ENCODE results near the gene LPAR3. TPM values are rescaled to one million over a fixed set of nuclear protein-coding genes. Genes with fewer than 3 reads are reported as not detected.

The LPAR3 gene
- total RNA-seq, 5 donors from 2014 or later (not counting 1 experiment from before 2014, with no cell fraction given): 0.75 to 7.0 (median 2.9) TPM

GRCh38 chr1:84857906-84858305 is 35.1 kb downstream of the LPAR3 start:
- Mint-ChIP-seq H3K36me3 (no peaks in the 10 kb centered on the region), H3K9me3 (no peaks in the 10 kb centered on the region), H3K27ac (no peak overlapping the region), H3K4me1 (peaks cover 69 to 73% (median 71%) of the 10 kb centered on the region in 3 donors), H3K27me3 (no peaks in the 10 kb centered on the region), H3K4me3 (no peak overlapping the region)
- H3K4me1 ChIP-seq (ENCODE audit: control insufficient read depth in 1 of 2, extremely low read depth in 1 of 2, insufficient read depth in 2 of 2, low read length in 2 of 2): peaks cover 36 to 49% of the 10 kb centered on the region in 2 experiments
- DNase-seq (no peak), ATAC-seq (replicated peaks in 1 of 4) (no peak)
- no peaks in the 10 kb centered on the region for H3K9me3 ChIP-seq
- ChIA-PET POLR2A (no interaction called here), CTCF (interaction anchor here (0.7 to 1.1 kb wide), 3 partner anchors 77 to 86 kb away, joined by 3 to 10 read pairs (median 6); no protein-coding TSS in a partner anchor)
- 80% methylated on average over 2 of the region's 8 CpGs for WGBS (ENCODE audit: insufficient coverage)
- H3K27me3 ChIP-seq (replicated peaks in 1 of 2; ENCODE audit: control insufficient read depth in 2 of 2, extremely low read depth in 1 of 2, insufficient read depth in 2 of 2, low read length in 1 of 2): no peaks in the 10 kb centered on the region
- no peaks in the 10 kb centered on the region for H3K36me3 ChIP-seq (ENCODE audit: control insufficient read depth in 2 of 2, extremely low read depth in 1 of 2, insufficient read depth in 1 of 2, low read length in 1 of 2)
- H3K27ac ChIP-seq (ENCODE audit: low read length): no peak overlapping the region
- no peak overlapping the region for H3K4me3 ChIP-seq (ENCODE audit: control insufficient read depth in 1 of 2, extremely low read depth in 1 of 2, low read length in 1 of 2)

DNA sequence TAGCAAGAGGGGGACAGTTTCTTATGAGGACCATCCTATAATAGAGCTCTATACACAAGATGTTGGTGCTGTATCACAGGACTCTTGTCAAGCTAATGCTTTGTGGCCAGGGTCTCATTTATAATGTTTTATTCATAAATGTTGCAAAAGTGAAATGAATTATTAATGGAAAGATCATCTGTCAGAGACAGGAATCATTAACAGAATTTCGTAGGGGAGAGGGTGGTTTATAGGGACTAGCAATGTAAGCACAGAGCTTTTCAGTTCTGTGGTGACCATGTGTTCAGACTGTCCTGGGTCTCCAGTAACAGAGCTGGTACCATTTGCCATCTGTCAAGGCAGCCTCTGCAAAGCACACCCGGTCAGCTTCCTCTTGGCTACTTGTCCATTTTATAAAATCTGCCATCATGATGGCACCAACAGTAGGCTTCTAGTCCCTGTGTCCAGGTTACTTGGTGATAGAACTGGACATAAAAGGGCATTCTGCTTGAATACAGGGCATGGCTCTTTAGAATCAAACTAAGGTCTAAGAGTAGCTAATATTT is 36.2 kb downstream of the LPAR3 start:
- Mint-ChIP-seq H3K36me3 (no peaks in the 10 kb centered on the region), H3K27ac (no peak overlapping the region), H3K9me3 (no peaks in the 10 kb centered on the region), H3K4me1 (peaks cover 64 to 70% (median 67%) of the 10 kb centered on the region in 3 donors), H3K4me3 (no peak overlapping the region), H3K27me3 (no peaks in the 10 kb centered on the region)
- no peaks in the 10 kb centered on the region for H3K9me3 ChIP-seq
- WGBS (ENCODE audit: insufficient coverage): 83% methylated on average over 2 of the region's 2 CpGs
- ATAC-seq (replicated peaks in 1 of 4) (no peak), DNase-seq (no peak)
- H3K4me3 ChIP-seq (ENCODE audit: control insufficient read depth in 1 of 2, extremely low read depth in 1 of 2, low read length in 1 of 2): no peak overlapping the region
- H3K27me3 ChIP-seq (replicated peaks in 1 of 2; ENCODE audit: control insufficient read depth in 2 of 2, extremely low read depth in 1 of 2, insufficient read depth in 2 of 2, low read length in 1 of 2): no peaks in the 10 kb centered on the region
- ChIA-PET CTCF (interaction anchor here (0.5 to 1.4 kb wide), 5 partner anchors 12 to 87 kb away, joined by 3 to 4 read pairs (median 4); no protein-coding TSS in a partner anchor), POLR2A (no interaction called here)
- no peaks in the 10 kb centered on the region for H3K36me3 ChIP-seq (ENCODE audit: control insufficient read depth in 2 of 2, extremely low read depth in 1 of 2, insufficient read depth in 1 of 2, low read length in 1 of 2)
- H3K4me1 ChIP-seq (ENCODE audit: control insufficient read depth in 1 of 2, extremely low read depth in 1 of 2, insufficient read depth in 2 of 2, low read length in 2 of 2): peaks cover 26 to 38% of the 10 kb centered on the region in 2 experiments
- H3K27ac ChIP-seq (ENCODE audit: low read length): no peak overlapping the region

DNA sequence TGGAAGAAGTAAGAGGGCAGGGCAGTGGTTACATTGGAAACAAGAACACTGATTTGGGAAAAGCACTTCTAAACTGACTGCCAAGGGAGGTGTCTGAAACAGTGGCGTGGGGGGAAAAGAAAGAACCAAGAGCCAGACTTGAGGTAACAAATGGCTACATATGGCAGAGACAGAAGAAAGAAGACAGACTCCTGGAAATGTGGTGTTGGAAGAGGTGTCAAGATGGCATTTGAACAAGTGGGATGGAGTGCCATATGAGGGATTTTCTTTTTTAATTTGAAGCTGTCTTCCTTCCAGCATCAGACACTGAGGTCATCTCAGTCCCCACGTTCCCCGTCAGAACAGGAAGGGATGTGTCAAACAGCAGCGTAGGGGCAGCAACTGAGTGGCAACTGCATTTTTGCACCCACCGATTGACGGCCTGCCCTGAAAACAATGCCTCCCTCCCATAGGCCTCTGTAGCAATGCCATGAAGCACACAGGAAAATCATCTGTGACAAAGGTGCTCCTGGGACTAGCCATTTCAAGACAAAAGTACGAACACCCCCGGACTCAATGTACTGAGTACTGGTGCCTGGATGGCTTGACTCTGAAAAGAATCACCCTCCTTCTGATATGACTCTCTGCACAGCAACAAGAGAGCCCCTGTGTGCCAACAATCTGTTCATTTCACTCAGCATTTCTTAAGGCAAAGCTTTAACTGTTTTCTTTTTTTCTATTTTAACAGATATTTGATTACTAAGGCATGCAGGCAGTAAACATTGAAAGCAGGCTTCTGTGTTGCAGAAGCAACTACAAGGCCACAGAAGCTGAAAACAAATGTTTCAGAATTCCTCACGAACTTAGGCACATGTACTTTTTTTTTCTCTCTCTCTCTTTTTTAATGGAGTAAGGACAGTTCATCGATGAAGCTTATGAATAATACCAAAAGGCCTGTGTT is 37.0 kb downstream of the LPAR3 start:
- ChIA-PET CTCF (interaction anchor here (0.5 to 1.4 kb wide), 3 partner anchors 12 to 88 kb away, joined by 4 read pairs; no protein-coding TSS in a partner anchor), POLR2A (no interaction called here)
- Mint-ChIP-seq H3K27ac (peak overlapping the region; percentile 91 to 94), H3K27me3 (no peaks in the 10 kb centered on the region), H3K4me3 (no peak overlapping the region), H3K36me3 (no peaks in the 10 kb centered on the region), H3K4me1 (peaks cover 56 to 64% (median 59%) of the 10 kb centered on the region in 3 donors), H3K9me3 (no peaks in the 10 kb centered on the region)
- WGBS (ENCODE audit: insufficient coverage): 95% methylated on average over 8 of the region's 10 CpGs
- H3K9me3 ChIP-seq: no peaks in the 10 kb centered on the region
- H3K4me3 ChIP-seq (ENCODE audit: control insufficient read depth in 1 of 2, extremely low read depth in 1 of 2, low read length in 1 of 2): no peak overlapping the region
- ATAC-seq (replicated peaks in 1 of 4) (no peak), DNase-seq (no peak)
- no peak overlapping the region for H3K27ac ChIP-seq (ENCODE audit: low read length)
- no peaks in the 10 kb centered on the region for H3K36me3 ChIP-seq (ENCODE audit: control insufficient read depth in 2 of 2, extremely low read depth in 1 of 2, insufficient read depth in 1 of 2, low read length in 1 of 2)
- peaks cover 19 to 31% of the 10 kb centered on the region in 2 experiments for H3K4me1 ChIP-seq (ENCODE audit: control insufficient read depth in 1 of 2, extremely low read depth in 1 of 2, insufficient read depth in 2 of 2, low read length in 2 of 2)
- H3K27me3 ChIP-seq (replicated peaks in 1 of 2; ENCODE audit: control insufficient read depth in 2 of 2, extremely low read depth in 1 of 2, insufficient read depth in 2 of 2, low read length in 1 of 2): no peaks in the 10 kb centered on the region

- ChIA-PET POLR2A (no interaction called here), CTCF (no interaction called here)
- Histone ChIP-seq H3K9me3 (no peaks in the 10 kb centered on the region), H3K36me3 (ENCODE audit: control insufficient read depth in 2 of 2, extremely low read depth in 1 of 2, insufficient read depth in 1 of 2, low read length in 1 of 2) (no peaks in the 10 kb centered on the region), H3K27me3 (replicated peaks in 1 of 2; ENCODE audit: control insufficient read depth in 2 of 2, extremely low read depth in 1 of 2, insufficient read depth in 2 of 2, low read length in 1 of 2) (no peaks in the 10 kb centered on the region), H3K4me1 (ENCODE audit: control insufficient read depth in 1 of 2, extremely low read depth in 1 of 2, insufficient read depth in 2 of 2, low read length in 2 of 2) (peaks cover 19 to 28% of the 10 kb centered on the region in 2 experiments), H3K4me3 (ENCODE audit: control insufficient read depth in 1 of 2, extremely low read depth in 1 of 2, low read length in 1 of 2) (no peak overlapping the region), H3K27ac (ENCODE audit: low read length) (peak overlapping the region; percentile 51)
- no peak for ATAC-seq (replicated peaks in 1 of 4)
- DNase-seq: no peak
- Mint-ChIP-seq H3K27ac (peak overlapping the region; percentile 91 to 94), H3K36me3 (no peaks in the 10 kb centered on the region), H3K27me3 (no peaks in the 10 kb centered on the region), H3K4me3 (no peak overlapping the region), H3K4me1 (peaks cover 50 to 60% (median 54%) of the 10 kb centered on the region in 3 donors), H3K9me3 (no peaks in the 10 kb centered on the region)
- 83% methylated on average over 1 of the region's 3 CpGs for WGBS (ENCODE audit: insufficient coverage)
Measured at GRCh38 chr1:84855168-84855567, 37.8 kb downstream of the LPAR3 start.

GRCh38 chr1:84853741-84854721 is 39.0 kb downstream of the LPAR3 start:
- Histone ChIP-seq H3K4me3 (ENCODE audit: control insufficient read depth in 1 of 2, extremely low read depth in 1 of 2, low read length in 1 of 2) (no peak overlapping the region), H3K9me3 (no peaks in the 10 kb centered on the region), H3K27me3 (replicated peaks in 1 of 2; ENCODE audit: control insufficient read depth in 2 of 2, extremely low read depth in 1 of 2, insufficient read depth in 2 of 2, low read length in 1 of 2) (no peaks in the 10 kb centered on the region), H3K4me1 (ENCODE audit: control insufficient read depth in 1 of 2, extremely low read depth in 1 of 2, insufficient read depth in 2 of 2, low read length in 2 of 2) (peaks cover 17 to 19% of the 10 kb centered on the region in 2 experiments), H3K27ac (ENCODE audit: low read length) (peak overlapping the region; percentile 51), H3K36me3 (ENCODE audit: control insufficient read depth in 2 of 2, extremely low read depth in 1 of 2, insufficient read depth in 1 of 2, low read length in 1 of 2) (no peaks in the 10 kb centered on the region)
- ChIA-PET POLR2A (no interaction called here), CTCF (interaction anchor here in 1 of 2 donors (1.0 kb wide), 1 partner anchor 91 kb away, joined by 3 read pairs; no protein-coding TSS in a partner anchor)
- DNase-seq (peak in 17 of 35 experiments; percentile 5 to 69 (median 16)), ATAC-seq (replicated peaks in 1 of 4) (peak; percentile 98 to 100 (median 100))
- 80% methylated on average over 1 of the region's 2 CpGs for WGBS (ENCODE audit: insufficient coverage)
- peak overlapping the region in 2 of 3 donors; percentile 1 to 5 for H3K4me3 Mint-ChIP-seq
- peaks cover 39 to 49% (median 43%) of the 10 kb centered on the region in 3 donors for H3K4me1 Mint-ChIP-seq
- peak overlapping the region; percentile 91 to 94 for H3K27ac Mint-ChIP-seq
- no peaks in the 10 kb centered on the region for H3K36me3 Mint-ChIP-seq
- no peaks in the 10 kb centered on the region for H3K27me3 Mint-ChIP-seq
- no peaks in the 10 kb centered on the region for H3K9me3 Mint-ChIP-seq

Measured in T-cell (primary cell).